ENCODE measurements around the gene VWC2L.

The VWC2L gene

DNA sequence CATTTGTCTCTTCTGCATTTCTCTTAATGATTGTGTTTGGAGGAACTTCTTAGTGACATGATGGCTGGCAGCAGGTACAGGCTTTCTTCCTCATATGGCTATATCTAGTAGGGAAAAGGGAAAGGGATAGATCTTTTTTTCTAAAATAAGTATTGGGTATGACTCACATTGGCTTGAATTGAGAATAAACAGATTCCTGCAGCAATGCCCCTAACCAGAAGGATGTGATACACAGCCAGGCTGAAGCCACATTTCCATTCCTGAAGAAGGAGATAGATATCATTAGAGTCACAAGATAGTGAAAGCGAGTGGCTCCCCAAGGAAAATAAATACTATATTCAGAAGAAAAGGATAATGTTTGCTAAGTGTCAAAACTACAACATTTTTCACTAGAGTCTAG lies 61.1 kb downstream of the VWC2L start:
- H3K36me3 ChIP-seq (ENCODE audit: control insufficient read depth, insufficient read depth, low read length), result no peaks in the 10 kb centered on the region

DNA sequence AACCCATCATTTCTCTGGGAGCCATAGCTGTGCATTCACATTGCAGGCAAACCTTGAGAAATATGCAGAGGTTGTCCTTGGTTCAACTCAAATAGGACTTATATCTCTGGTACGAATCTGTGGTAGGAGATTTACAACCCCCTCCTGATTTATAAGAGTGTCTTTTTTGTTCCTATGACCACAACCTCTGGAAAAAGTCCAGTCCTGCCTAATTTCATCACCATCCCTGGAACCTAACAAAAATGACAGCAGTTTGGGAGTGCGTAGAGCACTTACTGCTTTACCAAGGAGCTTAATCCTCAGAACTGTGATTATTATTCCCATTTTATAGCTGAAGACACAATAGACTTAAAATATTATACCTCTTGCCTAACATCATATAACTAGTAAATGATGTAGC lies 66.5 kb downstream of the VWC2L start:
- no peaks in the 10 kb centered on the region for H3K27me3 ChIP-seq (ENCODE audit: control insufficient read depth, insufficient read depth, low read length)
- H3K9ac ChIP-seq (ENCODE audit: low read length), result no peak overlapping the region
- no peak overlapping the region for H3K4me3 ChIP-seq (ENCODE audit: low read length)

More for the DNA sequence above, 61.1 kb downstream of the VWC2L start:
- H3K9me3 ChIP-seq (ENCODE audit: control insufficient read depth, low read length), result no peaks in the 10 kb centered on the region
- H3K4me1 ChIP-seq (ENCODE audit: control insufficient read depth, insufficient read depth, low read length), result no peaks in the 10 kb centered on the region
- H3K9ac ChIP-seq (ENCODE audit: low read length), result no peak overlapping the region
- H3K4me3 ChIP-seq (ENCODE audit: low read length), result no peak overlapping the region
- H3K27me3 ChIP-seq (ENCODE audit: control insufficient read depth, insufficient read depth, low read length), result no peaks in the 10 kb centered on the region

GRCh38 chr2:214481204-214481603 lies 70.3 kb downstream of the VWC2L start:
- Histone ChIP-seq H3K4me1 (ENCODE audit: control insufficient read depth, insufficient read depth, low read length) (no peaks in the 10 kb centered on the region), H3K9ac (ENCODE audit: low read length) (no peak overlapping the region), H3K27me3 (ENCODE audit: control insufficient read depth, insufficient read depth, low read length) (no peaks in the 10 kb centered on the region), H3K9me3 (ENCODE audit: control insufficient read depth, low read length) (no peaks in the 10 kb centered on the region), H3K36me3 (ENCODE audit: control insufficient read depth, insufficient read depth, low read length) (no peaks in the 10 kb centered on the region), H3K4me3 (ENCODE audit: low read length) (no peak overlapping the region)

More for the DNA sequence above, 66.5 kb downstream of the VWC2L start:
- Histone ChIP-seq H3K4me1 (ENCODE audit: control insufficient read depth, insufficient read depth, low read length) (no peaks in the 10 kb centered on the region), H3K36me3 (ENCODE audit: control insufficient read depth, insufficient read depth, low read length) (no peaks in the 10 kb centered on the region), H3K9me3 (ENCODE audit: control insufficient read depth, low read length) (no peaks in the 10 kb centered on the region)

GRCh38 chr2:214482728-214483127 lies 71.9 kb downstream of the VWC2L start:
- no peak overlapping the region for H3K4me3 ChIP-seq (ENCODE audit: low read length)
- no peaks in the 10 kb centered on the region for H3K9me3 ChIP-seq (ENCODE audit: control insufficient read depth, low read length)
- no peaks in the 10 kb centered on the region for H3K27me3 ChIP-seq (ENCODE audit: control insufficient read depth, insufficient read depth, low read length)
- H3K4me1 ChIP-seq (ENCODE audit: control insufficient read depth, insufficient read depth, low read length), result no peaks in the 10 kb centered on the region
- H3K9ac ChIP-seq (ENCODE audit: low read length), result no peak overlapping the region
- no peaks in the 10 kb centered on the region for H3K36me3 ChIP-seq (ENCODE audit: control insufficient read depth, insufficient read depth, low read length)

DNA sequence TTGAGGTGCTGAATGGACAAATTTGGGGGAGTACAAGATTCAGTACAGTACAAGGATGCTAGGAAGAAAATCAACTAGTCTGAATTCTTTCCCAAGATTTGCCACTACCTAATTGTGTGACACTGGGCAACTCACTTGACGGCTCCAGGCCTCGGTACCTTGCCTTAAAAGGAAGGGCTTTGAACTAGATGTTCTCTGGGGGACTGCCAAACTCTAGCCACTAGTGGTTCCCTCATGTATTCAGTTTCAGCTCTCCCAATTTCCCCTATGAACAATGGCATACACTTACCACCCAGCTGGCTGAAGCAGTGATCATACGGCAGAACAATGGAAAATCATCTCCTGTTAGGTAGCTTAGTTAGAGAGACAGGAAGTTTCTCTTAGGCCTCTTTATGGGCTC lies 73.4 kb downstream of the VWC2L start:
- H3K36me3 ChIP-seq (ENCODE audit: control insufficient read depth, insufficient read depth, low read length), result no peaks in the 10 kb centered on the region

DNA sequence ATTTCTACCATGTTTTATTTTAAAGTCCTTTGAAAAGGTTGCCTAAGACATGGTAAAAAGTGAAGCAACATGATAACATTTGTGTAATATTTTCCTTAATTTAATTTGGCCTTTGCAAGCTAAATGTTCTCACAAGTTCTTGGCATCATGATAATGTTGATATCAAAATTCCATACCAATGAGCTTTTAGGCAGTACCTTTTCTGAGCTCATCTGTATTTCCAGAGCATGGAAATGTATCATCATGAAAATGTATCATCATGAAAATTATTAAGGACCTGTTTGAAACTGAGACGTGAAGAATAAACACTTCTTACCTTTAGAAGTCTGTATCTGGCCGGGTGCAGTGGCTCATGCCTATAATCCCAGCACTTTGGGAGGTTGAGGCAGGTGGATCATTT lies 73.8 kb downstream of the VWC2L start:
- Histone ChIP-seq H3K4me3 (ENCODE audit: low read length) (no peak overlapping the region), H3K36me3 (ENCODE audit: control insufficient read depth, insufficient read depth, low read length) (no peaks in the 10 kb centered on the region), H3K27me3 (ENCODE audit: control insufficient read depth, insufficient read depth, low read length) (no peaks in the 10 kb centered on the region), H3K9ac (ENCODE audit: low read length) (no peak overlapping the region), H3K9me3 (ENCODE audit: control insufficient read depth, low read length) (no peaks in the 10 kb centered on the region), H3K4me1 (ENCODE audit: control insufficient read depth, insufficient read depth, low read length) (no peaks in the 10 kb centered on the region)

More for the DNA sequence above, 73.4 kb downstream of the VWC2L start:
- Histone ChIP-seq H3K9ac (ENCODE audit: low read length) (no peak overlapping the region), H3K9me3 (ENCODE audit: control insufficient read depth, low read length) (no peaks in the 10 kb centered on the region), H3K27me3 (ENCODE audit: control insufficient read depth, insufficient read depth, low read length) (no peaks in the 10 kb centered on the region), H3K4me3 (ENCODE audit: low read length) (no peak overlapping the region), H3K4me1 (ENCODE audit: control insufficient read depth, insufficient read depth, low read length) (no peaks in the 10 kb centered on the region)

DNA sequence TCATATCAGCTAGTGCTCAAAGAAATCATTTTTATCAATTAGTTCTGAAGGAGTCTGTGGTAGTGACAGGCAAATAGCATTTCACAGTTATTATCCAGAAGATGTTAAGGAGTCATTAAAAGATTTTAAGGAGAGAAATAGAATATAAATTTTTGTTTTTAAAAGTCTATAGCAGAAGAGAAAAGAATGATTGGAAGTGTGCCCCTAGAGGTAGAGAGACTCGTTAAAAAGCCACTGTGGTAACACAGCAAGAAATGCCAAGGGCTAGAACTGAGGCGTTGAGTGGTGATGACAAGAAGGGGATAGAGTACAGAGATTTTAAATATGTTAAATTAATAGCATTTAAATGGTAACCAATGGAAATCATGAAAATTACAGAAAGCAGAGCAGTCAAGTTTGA lies 78.3 kb downstream of the VWC2L start:
- Histone ChIP-seq H3K4me3 (ENCODE audit: low read length) (no peak overlapping the region), H3K27me3 (ENCODE audit: control insufficient read depth, insufficient read depth, low read length) (no peaks in the 10 kb centered on the region), H3K9ac (ENCODE audit: low read length) (no peak overlapping the region), H3K36me3 (ENCODE audit: control insufficient read depth, insufficient read depth, low read length) (no peaks in the 10 kb centered on the region), H3K9me3 (ENCODE audit: control insufficient read depth, low read length) (no peaks in the 10 kb centered on the region), H3K4me1 (ENCODE audit: control insufficient read depth, insufficient read depth, low read length) (no peaks in the 10 kb centered on the region)

DNA sequence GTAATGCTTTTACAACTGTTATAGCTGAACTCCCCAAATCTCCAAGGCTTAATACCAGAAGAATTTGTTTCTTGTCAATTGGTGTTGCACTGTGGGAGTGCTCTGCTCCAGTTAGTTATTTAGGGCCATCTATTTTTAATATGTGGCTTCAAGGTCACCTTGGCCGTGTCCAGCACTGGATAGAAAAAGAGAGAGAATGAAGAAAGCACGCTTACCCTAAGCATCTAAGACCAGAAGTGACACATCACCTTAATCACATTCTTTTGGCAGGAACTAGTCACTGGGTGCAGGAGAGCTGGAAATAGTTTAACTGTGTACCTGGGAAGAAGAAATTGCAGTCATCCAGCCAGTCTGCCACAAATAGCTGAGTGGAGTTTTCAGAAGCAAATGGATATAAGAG lies 78.8 kb downstream of the VWC2L start:
- Histone ChIP-seq H3K9ac (ENCODE audit: low read length) (no peak overlapping the region), H3K4me1 (ENCODE audit: control insufficient read depth, insufficient read depth, low read length) (no peaks in the 10 kb centered on the region), H3K9me3 (ENCODE audit: control insufficient read depth, low read length) (no peaks in the 10 kb centered on the region), H3K4me3 (ENCODE audit: low read length) (no peak overlapping the region), H3K27me3 (ENCODE audit: control insufficient read depth, insufficient read depth, low read length) (no peaks in the 10 kb centered on the region), H3K36me3 (ENCODE audit: control insufficient read depth, insufficient read depth, low read length) (no peaks in the 10 kb centered on the region)

- no peaks in the 10 kb centered on the region for H3K36me3 ChIP-seq (ENCODE audit: control insufficient read depth, insufficient read depth, low read length)
- no peak overlapping the region for H3K4me3 ChIP-seq (ENCODE audit: low read length)
- no peak overlapping the region for H3K9ac ChIP-seq (ENCODE audit: low read length)
- no peaks in the 10 kb centered on the region for H3K9me3 ChIP-seq (ENCODE audit: control insufficient read depth, low read length)
- H3K27me3 ChIP-seq (ENCODE audit: control insufficient read depth, insufficient read depth, low read length), result no peaks in the 10 kb centered on the region
- H3K4me1 ChIP-seq (ENCODE audit: control insufficient read depth, insufficient read depth, low read length), result no peaks in the 10 kb centered on the region
Measured at GRCh38 chr2:214492152-214492551, 81.3 kb downstream of the VWC2L start.

DNA sequence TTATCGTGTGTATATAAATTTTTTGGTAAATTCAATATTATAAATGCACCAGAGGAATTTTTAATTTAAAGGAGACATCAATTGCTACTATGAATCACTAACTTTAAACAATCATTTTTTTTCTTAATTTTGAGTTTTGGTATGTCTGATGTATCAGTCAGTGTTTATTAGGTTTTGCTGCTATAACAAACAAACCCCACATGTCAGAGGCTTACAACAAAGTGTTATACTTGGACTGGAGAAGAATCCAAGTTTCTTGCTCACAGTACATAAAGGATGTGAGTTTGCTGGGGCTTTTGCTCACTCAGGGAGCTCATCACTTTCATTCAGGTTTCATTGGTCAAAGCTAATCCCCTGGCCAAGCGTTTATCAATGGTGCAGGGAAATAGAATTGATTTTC lies 81.8 kb downstream of the VWC2L start:
- H3K9ac ChIP-seq (ENCODE audit: low read length), result no peak overlapping the region
- H3K4me3 ChIP-seq (ENCODE audit: low read length), result no peak overlapping the region
- no peaks in the 10 kb centered on the region for H3K36me3 ChIP-seq (ENCODE audit: control insufficient read depth, insufficient read depth, low read length)
- H3K9me3 ChIP-seq (ENCODE audit: control insufficient read depth, low read length), result no peaks in the 10 kb centered on the region
- no peaks in the 10 kb centered on the region for H3K4me1 ChIP-seq (ENCODE audit: control insufficient read depth, insufficient read depth, low read length)
- H3K27me3 ChIP-seq (ENCODE audit: control insufficient read depth, insufficient read depth, low read length), result no peaks in the 10 kb centered on the region

GRCh38 chr2:214497489-214497888 lies 86.6 kb downstream of the VWC2L start:
- no peaks in the 10 kb centered on the region for H3K4me1 ChIP-seq (ENCODE audit: control insufficient read depth, insufficient read depth, low read length)
- H3K36me3 ChIP-seq (ENCODE audit: control insufficient read depth, insufficient read depth, low read length), result no peaks in the 10 kb centered on the region
- no peak overlapping the region for H3K4me3 ChIP-seq (ENCODE audit: low read length)
- H3K9me3 ChIP-seq (ENCODE audit: control insufficient read depth, low read length), result no peaks in the 10 kb centered on the region
- H3K9ac ChIP-seq (ENCODE audit: low read length), result no peak overlapping the region
- no peaks in the 10 kb centered on the region for H3K27me3 ChIP-seq (ENCODE audit: control insufficient read depth, insufficient read depth, low read length)

GRCh38 chr2:214503568-214503967 lies 92.7 kb downstream of the VWC2L start:
- no peak overlapping the region for H3K4me3 ChIP-seq (ENCODE audit: low read length)
- H3K36me3 ChIP-seq (ENCODE audit: control insufficient read depth, insufficient read depth, low read length), result no peaks in the 10 kb centered on the region
- H3K27me3 ChIP-seq (ENCODE audit: control insufficient read depth, insufficient read depth, low read length), result no peaks in the 10 kb centered on the region
- H3K9me3 ChIP-seq (ENCODE audit: control insufficient read depth, low read length), result no peaks in the 10 kb centered on the region
- no peak overlapping the region for H3K9ac ChIP-seq (ENCODE audit: low read length)
- no peaks in the 10 kb centered on the region for H3K4me1 ChIP-seq (ENCODE audit: control insufficient read depth, insufficient read depth, low read length)

DNA sequence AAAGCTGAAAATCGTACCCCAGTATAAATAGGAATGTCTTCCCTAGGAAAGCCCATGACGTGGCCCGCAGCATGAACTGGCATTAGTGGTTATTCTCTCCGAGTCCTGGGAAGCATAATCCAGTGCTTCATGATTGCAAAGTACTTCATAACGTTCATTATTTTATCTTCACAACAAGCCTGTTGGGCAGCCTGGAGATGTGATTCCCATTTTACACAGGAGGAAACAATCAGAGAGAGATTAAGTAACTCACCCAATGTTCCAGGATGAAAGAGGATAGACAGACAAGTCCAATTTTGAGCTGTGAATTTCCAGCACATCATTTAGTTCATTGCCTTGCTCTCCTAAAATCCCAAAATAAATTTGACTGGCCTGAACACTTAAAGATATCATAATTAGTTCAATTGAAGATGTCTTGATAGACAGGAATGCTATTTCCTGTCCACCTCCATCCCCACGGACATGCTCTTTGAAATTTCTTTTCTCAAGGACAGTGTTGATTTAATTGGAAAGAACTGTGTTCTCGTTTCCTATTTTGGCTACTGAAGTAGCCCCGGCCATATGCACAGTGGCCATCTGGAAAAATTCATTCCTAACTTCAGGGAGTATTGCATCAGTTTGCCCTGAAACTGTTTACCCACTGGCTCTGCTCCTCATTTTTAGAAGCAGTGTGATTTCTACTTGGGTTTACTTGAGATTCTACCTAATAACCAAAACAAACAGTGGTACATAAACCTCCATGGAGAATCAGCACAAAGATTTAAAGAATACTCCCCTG lies 93.9 kb downstream of the VWC2L start:
- H3K4me1 ChIP-seq (ENCODE audit: control insufficient read depth, insufficient read depth, low read length), result no peaks in the 10 kb centered on the region
- H3K9ac ChIP-seq (ENCODE audit: low read length), result no peak overlapping the region
- no peaks in the 10 kb centered on the region for H3K9me3 ChIP-seq (ENCODE audit: control insufficient read depth, low read length)
- no peak overlapping the region for H3K4me3 ChIP-seq (ENCODE audit: low read length)
- no peaks in the 10 kb centered on the region for H3K36me3 ChIP-seq (ENCODE audit: control insufficient read depth, insufficient read depth, low read length)
- no peaks in the 10 kb centered on the region for H3K27me3 ChIP-seq (ENCODE audit: control insufficient read depth, insufficient read depth, low read length)

Measured in mucosa of stomach (tissue), 1 donor.